ENCODE results near the gene MYO5C.
"Not testable (repeated sequence)": the region's sequence is repeated elsewhere in the genome, so short reads cannot be mapped to it uniquely, and the experiment has no call there.

MYO5C gene

DNA sequence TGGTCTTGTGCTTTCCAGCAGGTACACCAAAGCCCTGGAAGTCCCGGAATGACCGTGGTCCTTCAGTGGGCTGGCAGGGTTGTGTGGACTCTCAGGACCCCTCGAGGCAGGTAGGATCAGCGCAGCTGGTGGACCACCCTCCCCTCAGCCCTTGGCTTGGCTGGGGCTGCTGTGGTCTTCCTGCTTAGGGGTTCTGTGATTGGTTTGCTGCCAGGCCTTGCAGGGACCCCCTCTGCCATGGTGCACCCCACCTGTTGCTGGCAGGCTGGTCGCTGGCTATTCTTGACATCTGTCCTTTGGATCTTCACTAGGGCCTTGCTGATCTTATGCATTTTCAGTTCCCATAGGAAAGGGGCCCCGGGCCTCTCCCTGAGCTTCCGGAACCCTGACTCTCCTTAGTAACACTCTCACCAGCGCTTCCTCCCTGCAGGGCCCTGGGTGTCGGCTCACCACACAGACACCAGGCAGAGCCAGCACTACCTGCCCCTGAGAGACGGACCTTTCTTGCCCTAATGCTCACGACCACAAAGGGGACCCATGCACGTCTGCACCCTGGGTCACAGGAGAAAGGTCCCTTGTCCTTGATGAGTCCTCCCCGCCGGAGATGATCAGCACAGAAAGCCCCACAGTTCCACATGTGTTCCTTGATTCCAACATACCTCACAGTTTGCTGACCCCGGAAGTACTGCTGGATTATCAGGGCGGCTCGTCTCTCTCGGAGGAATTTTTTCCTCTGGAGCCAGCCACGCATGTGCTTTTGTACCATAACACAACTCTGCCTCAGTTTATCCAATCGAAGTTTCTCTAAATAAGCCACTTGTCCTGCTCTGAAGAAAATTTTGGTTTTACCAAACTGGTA, 51.7 kb downstream of the MYO5C start:
- Histone ChIP-seq H3K27me3 (ENCODE audit: control insufficient read depth, insufficient read depth, low read length) (no peaks in the 10 kb centered on the region), H3K27ac (ENCODE audit: low read length) (no peak overlapping the region), H3K9me3 (ENCODE audit: control insufficient read depth, insufficient read depth, low read length) (no peaks in the 10 kb centered on the region), H3K4me1 (ENCODE audit: control insufficient read depth, insufficient read depth, low read length) (no peaks in the 10 kb centered on the region), H3K36me3 (ENCODE audit: control insufficient read depth, insufficient read depth, low read length) (peaks cover 30% of the 10 kb centered on the region), H3K4me3 (ENCODE audit: low read length) (no peak overlapping the region)
- DNase-seq (ENCODE audit: low read depth, low spot score), result no peak
- no CpG with 5 or more reads among the region's 20 CpGs for WGBS (ENCODE audit: insufficient coverage, insufficient read length)

DNA sequence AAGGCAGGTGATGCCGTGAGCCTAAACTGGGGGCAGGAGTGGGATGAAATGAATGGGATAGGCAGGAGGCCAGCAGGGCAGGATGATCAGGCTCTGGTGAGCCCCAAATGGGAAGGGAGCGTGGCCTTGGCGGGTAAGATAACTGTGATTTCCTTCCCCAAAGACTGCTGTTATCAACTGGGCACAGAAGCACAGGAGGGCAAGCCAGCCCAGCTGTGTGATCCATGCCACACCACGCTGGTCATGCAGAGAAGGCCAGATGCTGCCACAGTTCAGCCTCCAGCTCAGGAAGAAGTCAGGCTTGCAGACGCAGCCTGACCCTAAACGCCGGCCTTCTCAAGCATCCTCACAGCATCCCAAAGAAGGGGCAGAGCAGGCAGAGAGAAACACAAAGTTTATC, 52.3 kb downstream of the MYO5C start:
- no peak overlapping the region for H3K4me3 ChIP-seq (ENCODE audit: low read length)
- no peak overlapping the region for H3K27ac ChIP-seq (ENCODE audit: low read length)
- H3K36me3 ChIP-seq (ENCODE audit: control insufficient read depth, insufficient read depth, low read length), result peaks cover 30% of the 10 kb centered on the region
- no peak for DNase-seq (ENCODE audit: low read depth, low spot score)
- H3K4me1 ChIP-seq (ENCODE audit: control insufficient read depth, insufficient read depth, low read length), result no peaks in the 10 kb centered on the region
- no peaks in the 10 kb centered on the region for H3K27me3 ChIP-seq (ENCODE audit: control insufficient read depth, insufficient read depth, low read length)
- H3K9me3 ChIP-seq (ENCODE audit: control insufficient read depth, insufficient read depth, low read length), result no peaks in the 10 kb centered on the region
- no CpG with 5 or more reads among the region's 7 CpGs for WGBS (ENCODE audit: insufficient coverage, insufficient read length)

DNA sequence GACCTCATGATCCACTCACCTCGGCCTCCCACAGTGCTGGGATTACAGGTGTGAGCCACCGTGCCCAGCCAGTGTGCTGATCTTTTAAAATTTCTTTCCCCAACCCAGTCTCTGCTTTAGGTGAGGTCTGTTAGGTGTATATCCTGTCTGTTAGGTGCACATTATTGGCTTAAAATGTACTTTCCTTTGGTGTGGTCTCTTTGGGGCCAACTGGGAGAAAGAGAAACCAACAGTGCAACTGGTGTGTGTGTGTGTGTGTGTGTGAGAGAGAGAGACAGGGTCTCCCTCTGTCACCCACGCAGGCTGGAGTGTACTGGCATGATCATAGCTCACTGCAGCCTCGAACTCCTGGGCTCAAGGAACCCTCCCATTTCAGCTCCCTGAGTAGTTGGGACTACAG, 54.1 kb downstream of the MYO5C start:
- Histone ChIP-seq H3K36me3 (ENCODE audit: control insufficient read depth, insufficient read depth, low read length) (peaks cover 30% of the 10 kb centered on the region), H3K4me1 (ENCODE audit: control insufficient read depth, insufficient read depth, low read length) (no peaks in the 10 kb centered on the region), H3K4me3 (ENCODE audit: low read length) (no peak overlapping the region), H3K9me3 (ENCODE audit: control insufficient read depth, insufficient read depth, low read length) (no peaks in the 10 kb centered on the region), H3K27ac (ENCODE audit: low read length) (no peak overlapping the region), H3K27me3 (ENCODE audit: control insufficient read depth, insufficient read depth, low read length) (no peaks in the 10 kb centered on the region)
- no peak for DNase-seq (ENCODE audit: low read depth, low spot score)
- no CpG with 5 or more reads among the region's 4 CpGs for WGBS (ENCODE audit: insufficient coverage, insufficient read length)

DNA sequence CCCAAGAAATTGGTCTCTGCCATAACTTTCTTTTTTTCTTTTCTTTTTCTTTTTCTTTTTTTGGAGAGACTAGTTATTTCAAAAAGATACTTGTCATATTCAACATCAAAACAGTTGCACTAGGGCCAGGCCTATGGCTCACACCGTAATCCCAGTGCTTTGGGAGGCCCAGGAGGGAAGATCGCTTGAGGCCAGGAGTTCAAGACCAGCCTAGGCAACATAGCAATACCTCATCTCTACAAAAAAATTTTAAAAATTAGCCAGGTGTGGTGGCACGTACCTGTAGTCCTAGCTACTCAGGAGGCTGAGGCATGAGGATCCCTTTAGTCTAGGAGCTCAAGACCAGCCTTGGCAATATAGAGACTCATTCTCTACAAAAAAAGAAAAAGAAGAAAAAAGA, 55.4 kb downstream of the MYO5C start:
- no peak for DNase-seq (ENCODE audit: low read depth, low spot score)
- H3K9me3 ChIP-seq (ENCODE audit: control insufficient read depth, insufficient read depth, low read length), result no peaks in the 10 kb centered on the region
- H3K4me3 ChIP-seq (ENCODE audit: low read length), result no peak overlapping the region
- no peaks in the 10 kb centered on the region for H3K27me3 ChIP-seq (ENCODE audit: control insufficient read depth, insufficient read depth, low read length)
- no peak overlapping the region for H3K27ac ChIP-seq (ENCODE audit: low read length)
- H3K4me1 ChIP-seq (ENCODE audit: control insufficient read depth, insufficient read depth, low read length), result no peaks in the 10 kb centered on the region
- WGBS (ENCODE audit: insufficient coverage, insufficient read length), result no CpG with 5 or more reads among the region's 3 CpGs
- peaks cover 27% of the 10 kb centered on the region for H3K36me3 ChIP-seq (ENCODE audit: control insufficient read depth, insufficient read depth, low read length)

DNA sequence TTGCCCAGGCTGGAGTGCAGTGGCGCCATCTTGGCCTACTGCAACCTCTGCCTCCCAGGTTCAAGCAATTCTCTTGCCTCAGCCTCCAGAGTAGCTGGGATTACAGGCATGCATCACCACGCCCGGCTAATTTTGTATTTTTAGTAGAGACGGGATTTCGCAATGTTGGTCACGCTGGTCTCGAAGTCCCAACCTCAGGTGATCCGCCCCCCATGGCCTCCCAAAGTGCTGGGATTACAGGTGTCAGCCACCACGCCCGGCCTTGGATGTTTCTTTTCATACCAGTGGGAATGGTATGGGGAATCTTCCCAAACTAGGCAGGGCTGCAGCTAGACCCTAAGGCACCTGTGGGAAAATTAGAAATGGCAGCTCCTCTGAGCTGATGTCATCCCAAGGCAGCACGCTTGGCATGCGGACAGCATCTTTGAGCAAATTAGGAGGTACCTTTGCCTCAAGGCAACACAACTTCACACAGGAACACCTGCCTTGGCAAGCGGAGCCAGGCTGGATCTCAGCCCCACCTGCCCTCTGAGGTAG, 56.5 kb downstream of the MYO5C start:
- not testable (repeated sequence) for DNase-seq (ENCODE audit: low read depth, low spot score); H3K27ac ChIP-seq (ENCODE audit: low read length); H3K4me1 ChIP-seq (ENCODE audit: control insufficient read depth, insufficient read depth, low read length); H3K9me3 ChIP-seq (ENCODE audit: control insufficient read depth, insufficient read depth, low read length); H3K4me3 ChIP-seq (ENCODE audit: low read length); H3K27me3 ChIP-seq (ENCODE audit: control insufficient read depth, insufficient read depth, low read length)
- WGBS (ENCODE audit: insufficient coverage, insufficient read length), result no CpG with 5 or more reads among the region's 13 CpGs
- H3K36me3 ChIP-seq (ENCODE audit: control insufficient read depth, insufficient read depth, low read length), result peaks cover 28% of the 10 kb centered on the region

DNA sequence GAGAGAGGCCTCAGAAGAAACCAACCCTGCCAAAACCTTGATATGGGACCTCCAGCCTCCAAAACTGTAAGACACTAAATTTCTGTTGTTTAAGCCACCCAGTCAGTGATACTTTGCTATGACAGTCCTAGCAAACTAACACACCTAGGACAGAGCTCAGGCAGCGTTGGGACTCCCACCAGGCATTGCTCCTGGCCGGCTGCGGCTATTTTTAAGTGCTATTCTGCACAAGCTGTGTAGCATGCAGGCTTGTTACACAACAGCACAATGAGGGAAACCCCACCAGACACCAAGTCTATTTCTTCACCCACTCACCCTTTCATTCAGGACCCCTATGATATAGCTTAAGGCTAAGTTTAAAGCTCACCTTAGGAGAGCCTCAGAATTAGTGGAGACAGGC, 57.5 kb downstream of the MYO5C start:
- Histone ChIP-seq H3K4me1 (ENCODE audit: control insufficient read depth, insufficient read depth, low read length) (no peaks in the 10 kb centered on the region), H3K27me3 (ENCODE audit: control insufficient read depth, insufficient read depth, low read length) (no peaks in the 10 kb centered on the region), H3K9me3 (ENCODE audit: control insufficient read depth, insufficient read depth, low read length) (no peaks in the 10 kb centered on the region), H3K4me3 (ENCODE audit: low read length) (no peak overlapping the region), H3K36me3 (ENCODE audit: control insufficient read depth, insufficient read depth, low read length) (peaks cover 21% of the 10 kb centered on the region), H3K27ac (ENCODE audit: low read length) (no peak overlapping the region)
- DNase-seq (ENCODE audit: low read depth, low spot score), result no peak
- WGBS (ENCODE audit: insufficient coverage, insufficient read length), result no CpG with 5 or more reads among the region's 3 CpGs

DNA sequence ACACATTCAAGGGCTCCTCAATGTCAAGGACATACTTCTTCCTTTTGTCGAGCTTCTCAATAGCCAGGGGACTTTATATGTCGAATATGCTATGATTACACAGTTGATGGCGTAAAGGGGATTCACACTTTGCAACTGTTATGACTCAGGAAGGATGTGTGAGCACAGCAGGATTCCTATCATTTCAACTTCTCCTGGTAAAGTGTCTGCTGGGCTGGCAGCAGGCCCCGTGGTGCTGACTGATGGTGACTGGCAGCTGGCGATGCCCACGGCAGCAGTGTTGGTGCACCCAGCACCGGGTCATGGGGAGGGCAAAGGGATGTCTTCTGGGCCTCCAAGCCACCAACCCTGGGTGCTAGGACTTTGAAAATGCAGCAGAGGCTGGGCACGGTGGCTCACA, 59.6 kb downstream of the MYO5C start:
- H3K27me3 ChIP-seq (ENCODE audit: control insufficient read depth, insufficient read depth, low read length), result no peaks in the 10 kb centered on the region
- H3K36me3 ChIP-seq (ENCODE audit: control insufficient read depth, insufficient read depth, low read length), result peaks cover 15% of the 10 kb centered on the region
- WGBS (ENCODE audit: insufficient coverage, insufficient read length), result no CpG with 5 or more reads among the region's 8 CpGs
- DNase-seq (ENCODE audit: low read depth, low spot score), result no peak
- no peak overlapping the region for H3K27ac ChIP-seq (ENCODE audit: low read length)
- no peaks in the 10 kb centered on the region for H3K4me1 ChIP-seq (ENCODE audit: control insufficient read depth, insufficient read depth, low read length)
- no peak overlapping the region for H3K4me3 ChIP-seq (ENCODE audit: low read length)
- H3K9me3 ChIP-seq (ENCODE audit: control insufficient read depth, insufficient read depth, low read length), result no peaks in the 10 kb centered on the region

DNA sequence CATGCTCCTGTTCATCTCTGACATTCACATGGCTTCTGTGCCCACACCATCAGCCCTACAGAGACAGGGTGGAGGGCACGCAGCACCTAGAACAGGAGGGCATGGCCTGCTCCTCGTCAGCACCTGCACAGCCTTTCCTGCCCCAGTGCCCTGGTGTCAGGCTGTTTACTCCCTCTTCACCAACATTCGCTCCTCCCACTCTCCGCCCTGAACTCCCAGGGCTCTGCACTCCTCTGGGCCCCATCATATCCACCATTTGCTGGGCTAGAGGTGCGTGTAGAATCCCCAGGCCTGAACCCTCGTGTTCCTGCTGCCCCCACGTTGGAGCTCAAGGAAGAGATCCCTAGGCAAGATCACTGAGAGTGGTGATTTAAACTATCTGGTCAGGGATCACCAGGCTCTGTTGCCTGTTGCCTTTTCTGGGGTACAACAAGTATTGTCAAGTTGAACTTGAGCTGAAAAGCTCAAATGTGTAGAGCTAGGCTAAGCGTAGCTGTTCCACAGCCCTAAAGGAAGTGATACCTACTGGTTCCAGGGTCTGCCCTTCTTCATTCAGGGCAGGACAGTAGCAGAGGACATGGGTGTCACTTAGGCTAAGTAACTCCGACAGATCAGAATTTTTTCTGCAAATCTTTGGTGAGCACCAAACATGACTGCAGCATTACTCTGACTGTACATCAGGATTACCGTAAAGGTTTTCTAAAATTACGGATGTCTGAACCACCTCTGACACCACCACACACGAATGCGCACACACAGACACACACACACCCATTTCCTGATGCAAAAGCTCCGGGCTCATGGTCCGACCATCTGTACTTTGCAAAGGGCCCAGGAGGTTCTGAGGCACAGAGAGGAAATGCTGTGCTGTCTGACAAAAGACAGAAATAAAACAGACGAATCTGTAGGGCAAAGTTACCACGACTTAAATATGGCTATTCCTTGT, 60.7 kb downstream of the MYO5C start:
- Histone ChIP-seq H3K27ac (ENCODE audit: low read length) (no peak overlapping the region), H3K36me3 (ENCODE audit: control insufficient read depth, insufficient read depth, low read length) (peaks cover 15% of the 10 kb centered on the region), H3K27me3 (ENCODE audit: control insufficient read depth, insufficient read depth, low read length) (no peaks in the 10 kb centered on the region), H3K4me3 (ENCODE audit: low read length) (no peak overlapping the region), H3K9me3 (ENCODE audit: control insufficient read depth, insufficient read depth, low read length) (no peaks in the 10 kb centered on the region), H3K4me1 (ENCODE audit: control insufficient read depth, insufficient read depth, low read length) (no peaks in the 10 kb centered on the region)
- DNase-seq (ENCODE audit: low read depth, low spot score), result no peak
- no CpG with 5 or more reads among the region's 17 CpGs for WGBS (ENCODE audit: insufficient coverage, insufficient read length)

DNA sequence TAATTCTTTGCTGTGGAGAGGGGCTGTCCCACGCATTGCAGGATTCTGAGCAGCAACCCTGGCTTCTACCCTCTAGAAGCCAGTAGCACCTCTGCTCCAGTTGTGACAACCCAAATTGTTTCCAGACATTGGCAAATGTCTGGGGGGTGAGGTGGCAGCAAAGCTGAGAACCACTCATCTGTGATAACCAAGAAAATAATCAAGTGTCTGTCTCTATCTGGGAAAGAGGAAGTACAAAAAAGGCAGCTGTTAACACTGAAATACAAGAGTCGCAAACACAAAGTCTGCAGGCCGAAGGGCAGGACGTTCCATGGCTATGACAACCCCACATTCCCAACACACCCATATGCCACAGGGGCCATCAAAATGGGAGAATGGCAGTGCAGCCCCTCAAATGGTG, 62.2 kb downstream of the MYO5C start:
- no CpG with 5 or more reads among the region's 4 CpGs for WGBS (ENCODE audit: insufficient coverage, insufficient read length)
- no peaks in the 10 kb centered on the region for H3K9me3 ChIP-seq (ENCODE audit: control insufficient read depth, insufficient read depth, low read length)
- no peaks in the 10 kb centered on the region for H3K4me1 ChIP-seq (ENCODE audit: control insufficient read depth, insufficient read depth, low read length)
- DNase-seq (ENCODE audit: low read depth, low spot score), result no peak
- H3K36me3 ChIP-seq (ENCODE audit: control insufficient read depth, insufficient read depth, low read length), result peaks cover 12% of the 10 kb centered on the region
- H3K27me3 ChIP-seq (ENCODE audit: control insufficient read depth, insufficient read depth, low read length), result no peaks in the 10 kb centered on the region
- no peak overlapping the region for H3K4me3 ChIP-seq (ENCODE audit: low read length)
- H3K27ac ChIP-seq (ENCODE audit: low read length), result no peak overlapping the region

DNA sequence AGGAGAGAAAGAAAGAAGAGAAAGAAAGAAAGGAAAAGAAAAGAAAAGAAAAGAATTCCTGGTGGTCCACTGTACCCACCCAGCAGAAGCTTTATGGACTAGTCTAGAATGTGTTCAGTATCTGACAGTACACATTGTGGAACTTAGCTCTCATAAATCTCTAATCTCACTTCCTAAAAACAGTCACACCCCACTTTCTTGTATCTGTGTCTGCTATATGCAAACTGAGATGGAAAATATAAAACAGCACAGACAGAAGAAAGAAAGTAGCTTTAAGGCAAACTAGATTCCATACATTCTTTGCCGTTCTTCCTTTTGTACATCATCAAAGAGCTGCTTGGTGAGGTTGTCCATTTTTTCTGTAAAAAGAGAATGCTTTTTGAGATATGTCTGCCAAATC, 63.3 kb downstream of the MYO5C start:
- Histone ChIP-seq H3K4me3 (ENCODE audit: low read length) (no peak overlapping the region), H3K27ac (ENCODE audit: low read length) (no peak overlapping the region)
- no CpG with 5 or more reads among the region's 1 CpG for WGBS (ENCODE audit: insufficient coverage, insufficient read length)

More for the DNA sequence above, 63.3 kb downstream of the MYO5C start:
- no peak for DNase-seq (ENCODE audit: low read depth, low spot score)
- Histone ChIP-seq H3K36me3 (ENCODE audit: control insufficient read depth, insufficient read depth, low read length) (peaks cover 12% of the 10 kb centered on the region), H3K9me3 (ENCODE audit: control insufficient read depth, insufficient read depth, low read length) (no peaks in the 10 kb centered on the region), H3K27me3 (ENCODE audit: control insufficient read depth, insufficient read depth, low read length) (no peaks in the 10 kb centered on the region), H3K4me1 (ENCODE audit: control insufficient read depth, insufficient read depth, low read length) (no peaks in the 10 kb centered on the region)

Measured in iPS DF 6.9 (cell line).